Esophagus (tissue), 2 donors: Measurements from ENCODE around the gene ZNF777. TPM values are rescaled to one million over a fixed set of nuclear protein-coding genes. Genes with fewer than 3 reads are reported as not detected.

Source experiments
- H3K27ac ChIP-seq, 2 donors: one replicate each; pipeline ENCODE4 v1.5.1; 2013; ENCODE audit warnings: low read depth in 2 of 2, mild to moderate bottlenecking in 2 of 2, inconsistent platforms in 1 of 2, low read length in 1 of 2, moderate library complexity in 1 of 2
- H3K27me3 ChIP-seq, 2 donors: one replicate each; pipeline ENCODE4 v1.6.1; 2013; ENCODE audit warnings: low read length in 2 of 2, control low read depth in 1 of 2, mild to moderate bottlenecking in 1 of 2; ENCODE audit not compliant: insufficient read depth in 2 of 2, control insufficient read depth in 1 of 2
- H3K36me3 ChIP-seq, 2 donors: one replicate each; pipeline ENCODE4 v1.6.1; 2013; ENCODE audit warnings: low read length in 1 of 2; ENCODE audit not compliant: control insufficient read depth in 2 of 2, insufficient read depth in 2 of 2
- H3K4me1 ChIP-seq, 2 donors: one replicate each; pipeline ENCODE4 v1.6.1; 2013; ENCODE audit warnings: low read length in 1 of 2; ENCODE audit not compliant: control insufficient read depth in 2 of 2, insufficient read depth in 2 of 2
- H3K4me3 ChIP-seq, 2 donors: one replicate each; pipeline ENCODE4 v1.5.1; 2013; ENCODE audit warnings: low read length in 2 of 2, mild to moderate bottlenecking in 2 of 2, low read depth in 1 of 2, moderate library complexity in 1 of 2
- H3K9me3 ChIP-seq, 2 donors: one replicate each; pipeline ENCODE4 v1.6.1; 2013; ENCODE audit warnings: mild to moderate bottlenecking in 2 of 2, low read depth in 1 of 2, low read length in 1 of 2, moderate library complexity in 1 of 2; ENCODE audit not compliant: control insufficient read depth in 2 of 2, insufficient read depth in 1 of 2
- WGBS, 2 donors: extraction: QIAGEN DNeasy Blood & Tissue Kit; methylation state at CpG; one replicate each; pipeline ENCODE4 v1.1.7; 2013; 5-methylcytosine and 5-hydroxymethylcytosine counted together
- polyA plus RNA-seq, 2 donors: library from polyadenylated mRNA; stranded (reverse); fragments of 200-250 nt; gene quantifications; one replicate each; pipeline ENCODE4 v1.2.3, GENCODE V29; 2013
- donor health status: healthy with polysubstance abuse.
- donor health status: Bipolar disorder and iron deficiency.

The ZNF777 gene
- polyA plus RNA-seq, 2 donors = 5.7 to 5.9 TPM

GRCh38 chr7:149478754-149479153, 17.9 kb upstream of the ZNF777 start:
- H3K4me1 ChIP-seq = no peaks in the 10 kb centered on the region
- no peaks in the 10 kb centered on the region for H3K9me3 ChIP-seq
- no peak overlapping the region for H3K27ac ChIP-seq
- no peak overlapping the region for H3K4me3 ChIP-seq
- 96 to 98% methylated on average over 1 of the region's 1 CpG for WGBS, 2 donors
- H3K36me3 ChIP-seq = peaks cover 17 to 28% of the 10 kb centered on the region in 2 donors
- no peaks in the 10 kb centered on the region for H3K27me3 ChIP-seq

GRCh38 chr7:149477494-149478443, 16.9 kb upstream of the ZNF777 start:
- H3K27ac ChIP-seq = no peak overlapping the region
- no peaks in the 10 kb centered on the region for H3K9me3 ChIP-seq
- no peak overlapping the region for H3K4me3 ChIP-seq
- H3K36me3 ChIP-seq = peaks cover 20 to 33% of the 10 kb centered on the region in 2 donors
- no peaks in the 10 kb centered on the region for H3K27me3 ChIP-seq
- WGBS, 2 donors = 92 to 95% methylated on average over 18 of the region's 18 CpGs
- no peaks in the 10 kb centered on the region for H3K4me1 ChIP-seq

- Histone ChIP-seq H3K4me1 (no peaks in the 10 kb centered on the region), H3K36me3 (peaks cover 20 to 34% of the 10 kb centered on the region in 2 donors), H3K27ac (no peak overlapping the region), H3K27me3 (no peaks in the 10 kb centered on the region), H3K9me3 (no peaks in the 10 kb centered on the region), H3K4me3 (no peak overlapping the region)
- WGBS, 2 donors = 92 to 94% methylated on average over 12 of the region's 12 CpGs
Measured at GRCh38 chr7:149476791-149477190, 15.9 kb upstream of the ZNF777 start.

- Histone ChIP-seq H3K27ac (no peak overlapping the region), H3K27me3 (no peaks in the 10 kb centered on the region), H3K4me1 (no peaks in the 10 kb centered on the region), H3K9me3 (peaks cover 0 to 4% of the 10 kb centered on the region in 2 donors), H3K36me3 (peaks cover 20 to 35% of the 10 kb centered on the region in 2 donors), H3K4me3 (no peak overlapping the region)
- WGBS, 2 donors = 94 to 95% methylated on average over 21 of the region's 21 CpGs
Measured at GRCh38 chr7:149475121-149476045, 14.5 kb upstream of the ZNF777 start.

- no peak overlapping the region for H3K4me3 ChIP-seq
- H3K27me3 ChIP-seq = no peaks in the 10 kb centered on the region
- 95 to 96% methylated on average over 69 to 77 of the region's 77 CpGs for WGBS, 2 donors
- H3K36me3 ChIP-seq = peaks cover 20 to 35% of the 10 kb centered on the region in 2 donors
- no peaks in the 10 kb centered on the region for H3K4me1 ChIP-seq
- H3K27ac ChIP-seq = no peak overlapping the region
- peaks cover 0 to 6% of the 10 kb centered on the region in 2 donors for H3K9me3 ChIP-seq
Measured at GRCh38 chr7:149474309-149475120, 13.7 kb upstream of the ZNF777 start.

- Histone ChIP-seq H3K4me1 (no peaks in the 10 kb centered on the region), H3K9me3 (peaks cover 0 to 6% of the 10 kb centered on the region in 2 donors), H3K36me3 (peaks cover 20 to 35% of the 10 kb centered on the region in 2 donors), H3K4me3 (no peak overlapping the region), H3K27ac (no peak overlapping the region), H3K27me3 (no peaks in the 10 kb centered on the region)
- WGBS, 2 donors = 93 to 96% methylated on average over 6 of the region's 6 CpGs
Measured at GRCh38 chr7:149473251-149473650, 12.4 kb upstream of the ZNF777 start.

GRCh38 chr7:149471289-149471953, 10.6 kb upstream of the ZNF777 start:
- WGBS, 2 donors = 98 to 100% methylated on average over 6 of the region's 6 CpGs
- Histone ChIP-seq H3K4me1 (no peaks in the 10 kb centered on the region), H3K27ac (no peak overlapping the region), H3K36me3 (peaks cover 13 to 24% of the 10 kb centered on the region in 2 donors), H3K9me3 (peaks cover 0 to 6% of the 10 kb centered on the region in 2 donors), H3K27me3 (no peaks in the 10 kb centered on the region), H3K4me3 (no peak overlapping the region)

GRCh38 chr7:149469806-149470205, 8.9 kb upstream of the ZNF777 start:
- WGBS, 2 donors = 95% methylated on average over 8 of the region's 8 CpGs
- peaks cover 11 to 15% of the 10 kb centered on the region in 2 donors for H3K36me3 ChIP-seq
- H3K4me1 ChIP-seq = no peaks in the 10 kb centered on the region
- no peaks in the 10 kb centered on the region for H3K27me3 ChIP-seq
- peaks cover 0 to 6% of the 10 kb centered on the region in 2 donors for H3K9me3 ChIP-seq
- no peak overlapping the region for H3K4me3 ChIP-seq
- no peak overlapping the region for H3K27ac ChIP-seq
